Epithelial cell of esophagus (primary cell): ENCODE data around the gene MIAT.

ENCODE experiments used
- DNase-seq: peaks from one replicate; pipeline ENCODE4 v3.0.0; 2010; ENCODE audit warnings: low read depth
- H3K4me3 ChIP-seq: 2 replicates; pipeline ENCODE4 v1.5.1; 2011; ENCODE audit warnings: mild to moderate bottlenecking, low read length, control low read depth
- CTCF ChIP-seq: IDR thresholded peaks from 2 replicates; pipeline ENCODE4 v1.5.1; 2011; ENCODE audit warnings: low read depth, mild to moderate bottlenecking, low read length, control low read depth, inconsistent platforms; ENCODE audit not compliant: insufficient read depth; ENCODE audit errors: missing control alignments

MIAT gene

GRCh38 chr22:26725012-26725676 lies 67.8 kb downstream of the MIAT start:
- TF ChIP-seq CTCF: no peak
- no peak overlapping the region for H3K4me3 ChIP-seq
- DNase-seq: no peak
